ENCODE results near the gene NUDT9. TPM values are rescaled to one million over a fixed set of nuclear protein-coding genes. Genes with fewer than 3 reads are reported as not detected.
"Not testable (repeated sequence)": the region's sequence is repeated elsewhere in the genome, so short reads cannot be mapped to it uniquely, and the experiment has no call there.

Gene NUDT9
- total RNA-seq, 2 donors from 2014 or later = 17.2 to 17.6 TPM

- no peak for DNase-seq (ENCODE audit: low spot score)
- Histone ChIP-seq H3K4me1 (no peaks in the 10 kb centered on the region), H3K4me3 (no peak overlapping the region), H3K9me3 (no peaks in the 10 kb centered on the region), H3K27ac (no peak overlapping the region), H3K36me3 (no peaks in the 10 kb centered on the region), H3K27me3 (no peaks in the 10 kb centered on the region)
- no peak for TF ChIP-seq CTCF (IDR thresholded peaks at IDR 0.05)
These were observed 15.9 kb upstream of the NUDT9 start for GRCh38 chr4:87406462-87406861.

DNA sequence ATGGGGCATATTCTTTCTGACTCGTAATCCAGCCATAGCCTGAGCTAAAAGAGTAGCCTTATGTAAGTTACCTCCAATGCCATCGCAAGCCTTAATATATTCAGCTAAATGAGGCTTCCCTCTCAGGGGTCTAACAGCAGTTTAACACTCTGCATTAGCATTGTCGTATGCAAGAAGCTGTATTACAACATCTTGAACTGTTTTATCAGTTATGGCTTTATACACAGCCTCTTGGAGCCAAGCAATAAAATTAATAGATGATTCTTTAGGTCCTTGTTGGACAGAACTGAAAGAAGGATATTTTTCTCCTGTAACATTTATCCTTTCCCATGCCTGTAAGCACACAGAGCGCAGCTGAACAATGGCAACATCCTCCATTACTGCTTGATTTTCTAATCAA lies 15.5 kb upstream of the NUDT9 start:
- not testable (repeated sequence) for H3K4me3 ChIP-seq; H3K27me3 ChIP-seq; H3K9me3 ChIP-seq; H3K27ac ChIP-seq; DNase-seq (ENCODE audit: low spot score); H3K4me1 ChIP-seq; H3K36me3 ChIP-seq

DNA sequence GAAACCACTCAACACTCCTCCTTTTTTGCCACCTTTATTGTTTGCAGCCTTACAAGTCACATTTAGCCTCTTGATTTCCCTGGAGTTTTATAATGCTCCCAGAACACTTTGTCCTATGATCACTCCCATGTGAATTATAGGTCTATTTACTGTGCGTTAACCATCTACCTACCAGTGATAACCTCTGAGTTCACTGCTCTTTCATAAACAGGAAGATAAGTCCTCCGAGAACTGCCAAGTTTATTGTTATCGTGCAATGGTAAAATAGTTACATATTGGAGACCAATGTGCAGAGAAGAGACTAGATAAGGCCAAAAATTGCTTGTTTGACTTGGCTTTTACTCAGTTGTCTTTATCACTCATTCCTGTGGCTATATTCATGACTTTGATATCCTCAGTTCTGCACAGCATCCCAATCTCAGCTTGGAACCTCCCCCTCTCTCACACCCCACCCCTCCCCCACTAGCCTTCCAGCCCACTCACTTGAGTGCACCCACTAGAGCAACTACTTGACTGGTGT lies 12.9 kb upstream of the NUDT9 start:
- Histone ChIP-seq H3K9me3 (no peaks in the 10 kb centered on the region), H3K27me3 (no peaks in the 10 kb centered on the region), H3K4me1 (no peaks in the 10 kb centered on the region), H3K4me3 (no peak overlapping the region), H3K36me3 (no peaks in the 10 kb centered on the region), H3K27ac (no peak overlapping the region)
- TF ChIP-seq CTCF (IDR thresholded peaks at IDR 0.05) = no peak
- DNase-seq (ENCODE audit: low spot score) = no peak

DNA sequence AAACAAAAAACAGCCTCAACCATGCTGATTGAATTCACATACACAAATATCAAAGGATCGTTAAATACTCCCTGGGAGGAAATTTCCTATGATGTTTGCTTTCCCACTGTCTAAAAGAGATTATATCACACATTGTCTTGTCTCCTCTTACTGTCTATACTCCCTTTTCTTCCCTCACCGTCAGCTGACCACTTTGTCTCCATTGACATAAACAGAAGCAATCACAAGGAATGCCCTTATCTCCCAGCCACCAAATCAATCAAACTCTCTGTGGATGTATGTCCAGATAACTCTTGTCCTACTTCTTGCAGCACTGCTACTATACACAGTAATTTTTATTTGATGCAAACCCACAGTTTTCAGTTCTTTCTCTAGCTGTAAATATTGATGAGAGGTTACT lies 12.2 kb upstream of the NUDT9 start:
- Histone ChIP-seq H3K9me3 (no peaks in the 10 kb centered on the region), H3K36me3 (no peaks in the 10 kb centered on the region), H3K27me3 (no peaks in the 10 kb centered on the region), H3K27ac (no peak overlapping the region), H3K4me1 (no peaks in the 10 kb centered on the region), H3K4me3 (no peak overlapping the region)
- no peak for TF ChIP-seq CTCF (IDR thresholded peaks at IDR 0.05)
- DNase-seq (ENCODE audit: low spot score) = no peak

- Histone ChIP-seq H3K36me3 (no peaks in the 10 kb centered on the region), H3K27ac (no peak overlapping the region), H3K9me3 (no peaks in the 10 kb centered on the region), H3K4me1 (no peaks in the 10 kb centered on the region), H3K4me3 (no peak overlapping the region), H3K27me3 (no peaks in the 10 kb centered on the region)
- DNase-seq (ENCODE audit: low spot score) = no peak
- no peak for TF ChIP-seq CTCF (IDR thresholded peaks at IDR 0.05)
These were observed 11.7 kb upstream of the NUDT9 start for GRCh38 chr4:87410679-87411078.

DNA sequence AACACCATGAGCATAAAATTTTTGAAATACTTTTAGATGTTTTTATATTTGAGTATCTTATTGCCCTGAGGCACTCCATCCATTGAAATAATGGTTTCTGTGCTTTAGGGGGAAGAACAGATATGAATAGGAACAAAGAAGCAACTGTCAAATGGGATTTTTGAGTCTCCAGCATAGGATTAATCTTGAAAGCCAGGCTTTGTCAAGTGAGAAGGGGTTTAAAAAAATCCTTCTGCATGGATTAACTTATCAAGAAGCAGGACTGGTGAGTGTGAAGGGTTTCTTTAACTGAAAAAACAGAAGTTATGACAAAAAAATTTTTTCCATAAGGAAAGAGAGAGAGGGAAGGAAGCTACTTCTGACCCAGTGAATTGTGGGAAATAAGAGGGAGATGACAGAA lies 7.6 kb upstream of the NUDT9 start:
- DNase-seq (ENCODE audit: low spot score) = no peak
- Histone ChIP-seq H3K4me3 (no peak overlapping the region), H3K27ac (no peak overlapping the region), H3K36me3 (no peaks in the 10 kb centered on the region), H3K4me1 (no peaks in the 10 kb centered on the region), H3K27me3 (no peaks in the 10 kb centered on the region), H3K9me3 (no peaks in the 10 kb centered on the region)
- TF ChIP-seq CTCF (IDR thresholded peaks at IDR 0.05) = no peak

Data from right atrium auricular region (tissue), 2 donors.